Coronary artery (tissue), 2 donors: Measurements from ENCODE around the gene CD40.

Source experiments
- DNase-seq: peaks from one replicate; pipeline ENCODE4 v3.0.0-alpha.2; 2017; ENCODE audit warnings: low spot score
- H3K27ac ChIP-seq, 2 donors: fragments of 200-600 bp; sonication (generic); one replicate each; pipeline ENCODE4 v1.5.1; 2016 to 2019
- H3K4me3 ChIP-seq: fragments of 200-600 bp; sonication (generic); 2 replicates; pipeline ENCODE4 v1.5.1; 2016; ENCODE audit warnings: mild to moderate bottlenecking, moderate library complexity
- CTCF ChIP-seq: fragments of 200-600 bp; sonication (generic); IDR thresholded peaks from one replicate; pipeline ENCODE4 v1.5.1; 2019; ENCODE audit warnings: antibody characterized with exemption

The CD40 gene

GRCh38 chr20:46168438-46168837 lies 50.3 kb downstream of the CD40 start:
- Histone ChIP-seq H3K27ac (no peak overlapping the region), H3K4me3 (no peak overlapping the region)
- no peak for TF ChIP-seq CTCF
- no peak for DNase-seq

- no peak for DNase-seq
- Histone ChIP-seq H3K4me3 (no peak overlapping the region), H3K27ac (no peak overlapping the region)
- TF ChIP-seq CTCF, result no peak
Observed at GRCh38 chr20:46169245-46170171, 51.4 kb downstream of the CD40 start.

- H3K4me3 ChIP-seq, result no peak overlapping the region
- TF ChIP-seq CTCF, result no peak
- no peak for DNase-seq
- H3K27ac ChIP-seq, result no peak overlapping the region
Observed at GRCh38 chr20:46171476-46171875, 53.4 kb downstream of the CD40 start.

GRCh38 chr20:46171909-46172308 lies 53.8 kb downstream of the CD40 start:
- no peak overlapping the region for H3K4me3 ChIP-seq
- no peak for TF ChIP-seq CTCF
- DNase-seq, result no peak
- H3K27ac ChIP-seq, result no peak overlapping the region

GRCh38 chr20:46172455-46172854 lies 54.3 kb downstream of the CD40 start:
- TF ChIP-seq CTCF, result no peak
- DNase-seq, result no peak
- Histone ChIP-seq H3K27ac (no peak overlapping the region), H3K4me3 (no peak overlapping the region)

- TF ChIP-seq CTCF, result no peak
- H3K27ac ChIP-seq, result no peak overlapping the region
- DNase-seq, result no peak
- no peak overlapping the region for H3K4me3 ChIP-seq
Observed at GRCh38 chr20:46172961-46173536, 54.9 kb downstream of the CD40 start.
